Lung microvascular endothelial cell (primary cell): ENCODE data around the gene CAMKK2. TPM values are rescaled to one million over a fixed set of nuclear protein-coding genes. Genes with fewer than 3 reads are reported as not detected.
"Not testable (repeated sequence)": the region's sequence is repeated elsewhere in the genome, so short reads cannot be mapped to it uniquely, and the experiment has no call there.

Experiments
- DNase-seq, 2 donors: peaks; one replicate each; pipeline versions ENCODE4 v3.0.0 to v3.0.0-alpha.2; 2010; ENCODE audit warnings: low read depth in 2 of 2
- total RNA-seq: library from RNA; depleted of rRNA; stranded (reverse); fragments of >200 nt; gene quantifications from 2 replicates; pipeline ENCODE4 v1.2.1, GENCODE V29; 2014

CAMKK2 gene
- total RNA-seq, 1 donor from 2014 or later = 31.2 TPM

DNA sequence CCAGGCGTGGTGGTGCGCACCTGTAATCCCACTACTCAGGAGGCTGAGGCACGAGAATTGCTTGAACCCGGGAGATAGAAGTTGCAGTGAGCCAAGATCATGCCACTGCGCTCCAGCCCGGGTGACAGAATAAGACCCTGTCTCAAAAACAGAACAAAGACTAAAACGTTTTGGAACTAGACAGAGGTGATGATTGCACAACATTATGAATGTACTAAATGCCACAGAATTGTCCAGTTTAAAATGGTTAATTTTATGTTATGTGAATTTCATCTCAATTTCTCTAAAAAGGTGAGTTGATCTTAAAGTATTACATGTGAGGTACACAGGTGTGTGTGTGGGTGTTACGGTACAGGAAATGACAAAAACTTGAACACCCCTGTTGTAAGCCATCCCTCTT lies 70.1 kb downstream of the CAMKK2 start:
- DNase-seq = no peak

DNA sequence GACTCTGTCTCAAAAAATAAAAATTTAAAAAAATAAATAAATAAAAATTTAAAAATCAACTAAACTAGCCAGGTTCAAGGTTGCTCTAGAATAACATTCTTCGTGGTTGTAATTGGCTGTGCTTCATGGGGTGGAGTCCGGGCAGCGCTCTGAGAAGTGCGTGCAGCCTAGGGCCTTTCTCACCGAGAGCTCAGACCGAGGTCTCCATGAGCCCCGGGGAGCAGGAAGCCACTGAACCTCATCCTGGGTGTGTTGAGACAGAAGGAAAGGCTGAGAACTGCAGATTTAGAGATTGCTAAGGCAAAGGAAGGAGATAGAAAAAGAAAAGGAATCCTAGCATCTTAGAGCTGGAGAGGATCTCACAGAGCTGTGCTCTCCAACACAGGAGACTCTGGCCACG lies 71.9 kb downstream of the CAMKK2 start:
- no peak for DNase-seq

DNA sequence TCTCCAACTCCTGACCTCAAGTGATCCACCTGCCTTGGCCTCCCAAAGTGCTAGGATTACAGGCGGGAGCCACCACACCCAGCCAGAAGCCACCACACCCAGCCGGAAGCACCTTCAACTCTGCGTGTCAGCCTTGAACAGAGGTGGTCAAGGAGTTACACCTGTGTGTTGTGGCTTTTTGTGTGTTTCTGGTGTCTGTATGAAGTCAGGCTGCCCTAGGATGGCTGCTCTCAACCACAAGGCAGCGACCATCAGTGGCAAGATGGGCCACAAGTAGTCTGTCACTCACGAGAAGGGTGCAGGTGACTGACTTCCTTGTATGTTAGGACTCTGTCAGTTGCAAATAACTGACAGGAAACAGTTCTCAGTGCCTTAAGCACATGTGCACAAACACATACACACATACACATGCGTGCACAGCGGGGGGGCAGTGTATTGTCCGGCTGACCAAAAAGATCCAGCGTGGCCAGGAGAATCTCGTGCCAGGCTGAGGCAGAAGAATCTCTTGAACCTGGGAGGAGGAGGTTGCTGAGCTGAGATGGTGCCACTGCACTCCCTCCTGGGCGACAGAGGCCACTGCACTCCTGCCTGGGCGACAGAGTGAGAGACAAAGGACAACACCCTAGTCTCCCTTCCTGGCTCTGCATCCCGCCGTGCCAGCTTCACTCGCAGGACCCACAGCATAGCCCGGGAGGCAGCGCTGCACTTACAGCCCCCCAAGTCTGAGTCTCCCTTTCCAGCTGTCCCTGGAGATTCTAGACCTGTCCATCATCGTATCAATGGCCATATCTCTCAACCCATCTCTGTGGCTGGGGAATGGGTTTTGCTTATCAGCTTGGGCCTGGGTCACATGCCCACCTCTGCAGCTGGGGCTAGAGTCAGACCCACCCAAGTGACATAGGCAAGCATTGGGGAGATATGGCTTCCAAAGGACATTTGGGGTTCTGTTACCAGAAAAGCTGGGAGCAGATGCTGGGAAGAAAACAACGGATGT lies 72.9 kb downstream of the CAMKK2 start:
- DNase-seq = peak in 1 of 2 donors; percentile 44

DNA sequence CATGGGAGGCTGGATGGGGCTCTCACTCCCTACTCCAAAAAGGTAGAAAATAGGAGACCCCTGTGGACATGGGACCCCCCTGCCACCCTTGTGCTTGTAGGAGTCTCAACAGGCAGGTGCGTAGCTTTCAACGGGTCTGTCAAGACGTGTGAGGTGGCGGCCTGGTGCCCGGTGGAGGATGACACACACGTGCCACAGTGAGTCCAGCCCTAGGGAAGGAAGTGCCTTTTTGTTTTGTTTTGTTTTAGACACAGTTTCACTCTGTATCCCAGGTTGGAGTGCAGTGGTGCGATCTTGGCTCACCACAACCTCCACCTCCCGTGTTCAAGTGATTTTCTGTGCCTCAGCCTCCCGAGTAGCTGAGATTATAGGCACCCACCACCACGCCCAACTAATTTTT lies 73.7 kb downstream of the CAMKK2 start:
- no peak for DNase-seq

DNA sequence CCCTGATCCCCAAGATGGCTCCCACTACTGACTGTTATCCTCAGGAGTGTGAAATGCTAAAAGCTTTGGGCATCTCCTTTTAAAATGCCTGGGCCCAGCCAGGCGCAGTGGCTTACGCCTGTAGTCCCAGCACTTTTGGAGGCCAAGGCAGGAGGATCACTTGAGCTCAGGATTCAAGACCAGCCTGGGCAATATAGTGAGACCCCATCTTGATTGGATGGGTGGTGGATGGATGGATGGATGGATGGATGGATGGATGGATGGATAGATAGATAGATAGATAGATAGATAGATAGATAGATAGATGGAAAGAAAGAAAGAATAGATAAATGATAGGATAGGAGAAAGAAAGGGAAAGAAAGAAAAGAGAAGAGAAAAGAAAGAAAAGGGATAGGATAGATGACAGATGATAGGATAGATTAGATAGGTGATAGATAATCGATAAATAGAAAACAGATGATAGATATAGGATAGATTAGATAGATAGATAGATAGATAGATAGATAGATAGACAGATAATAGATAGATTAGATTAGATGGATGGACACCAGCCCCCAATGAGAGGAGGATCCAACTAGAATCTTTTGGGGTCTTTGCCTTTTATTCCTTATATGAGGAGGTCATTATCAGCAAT lies 77.0 kb downstream of the CAMKK2 start:
- no peak for DNase-seq

DNA sequence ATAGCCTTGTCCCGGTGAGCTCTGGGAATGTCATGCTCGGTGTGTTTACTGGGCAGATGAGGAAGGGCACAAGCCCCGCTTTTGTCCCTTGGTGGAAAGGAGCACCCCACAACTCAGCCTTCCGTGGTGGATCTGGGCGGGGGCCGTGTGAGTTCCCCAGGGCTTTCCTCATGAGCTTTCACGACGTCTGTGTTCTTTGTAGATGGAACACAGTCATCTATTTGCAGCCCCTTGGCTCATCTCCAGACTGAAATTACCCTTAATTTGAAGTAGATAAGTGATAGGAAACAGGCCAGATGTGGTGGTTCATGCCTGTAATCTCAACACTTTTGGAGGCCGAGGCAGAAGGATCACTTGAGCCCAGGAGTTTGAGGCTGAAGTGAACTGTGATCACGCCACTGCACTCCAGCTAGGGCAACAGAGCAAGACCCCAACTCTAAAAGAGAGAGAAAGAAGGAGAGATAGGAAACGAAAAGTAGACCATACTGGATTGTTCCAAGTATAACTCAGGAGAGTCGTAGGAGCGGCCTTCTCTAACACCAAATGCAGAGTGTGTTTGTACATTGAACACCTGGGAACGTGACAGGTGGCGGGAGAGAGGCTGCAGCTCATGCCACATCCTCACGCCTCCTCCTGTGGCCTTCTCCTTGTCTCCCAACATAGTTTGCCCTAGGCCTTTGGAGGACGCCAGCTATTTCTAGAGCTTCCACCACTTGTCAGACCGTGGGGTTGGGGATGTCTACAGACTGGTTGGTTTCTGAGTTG lies 77.7 kb downstream of the CAMKK2 start:
- DNase-seq = no peak

DNA sequence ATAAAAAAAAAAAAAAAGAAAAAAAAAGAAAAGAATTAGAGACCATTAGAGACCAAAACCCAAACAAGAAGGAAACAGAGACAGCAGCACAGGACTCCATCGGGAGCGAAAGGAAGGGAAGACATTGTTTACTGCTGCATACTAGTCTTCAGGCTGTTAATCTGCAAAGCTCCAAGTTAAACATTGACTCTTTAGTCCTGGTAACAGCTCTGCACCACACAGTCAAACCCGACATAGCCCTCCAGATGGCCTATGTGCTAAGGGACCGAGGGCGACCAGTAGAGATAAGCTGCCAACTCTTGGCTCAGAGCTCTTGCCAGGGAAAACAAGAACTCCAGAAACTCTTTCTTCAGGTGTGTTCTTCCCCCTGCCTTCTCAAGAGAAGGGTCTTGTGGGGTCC lies 78.7 kb downstream of the CAMKK2 start:
- DNase-seq = no peak

DNA sequence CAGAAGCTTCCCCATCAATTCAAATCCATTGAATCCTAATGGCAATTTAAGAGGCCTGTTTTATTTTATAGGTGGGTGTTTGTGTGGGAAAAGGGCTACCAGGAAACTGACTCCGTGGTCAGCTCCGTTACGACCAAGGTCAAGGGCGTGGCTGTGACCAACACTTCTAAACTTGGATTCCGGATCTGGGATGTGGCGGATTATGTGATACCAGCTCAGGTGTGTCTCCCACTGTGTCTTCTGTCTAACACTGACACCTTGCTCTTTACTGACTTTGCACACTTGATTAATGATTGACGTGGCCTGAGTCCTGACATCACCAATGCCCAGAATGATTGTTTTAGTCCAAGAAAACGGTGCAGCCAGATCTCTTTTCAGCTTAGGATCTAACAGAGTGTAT lies 79.4 kb downstream of the CAMKK2 start:
- DNase-seq = no peak

DNA sequence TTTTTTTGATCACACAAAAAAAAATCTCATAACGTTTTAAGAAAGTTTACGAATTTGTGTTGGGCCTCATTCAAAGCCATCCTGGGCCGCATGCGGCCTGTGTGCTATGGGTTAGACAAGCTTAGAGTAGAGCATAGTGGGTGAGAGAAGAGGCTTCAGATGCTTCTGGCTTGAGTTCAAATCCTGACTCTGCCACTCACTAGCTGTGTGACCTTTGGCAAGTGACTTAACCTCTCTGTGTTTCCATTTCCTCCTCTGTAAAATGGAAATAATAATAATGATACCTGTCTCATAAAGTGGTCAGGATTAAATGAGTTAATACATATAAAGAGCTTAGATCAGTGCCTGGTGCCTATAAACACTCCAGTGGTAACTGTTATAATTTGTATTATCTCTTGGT lies 80.4 kb downstream of the CAMKK2 start:
- peak in 1 of 2 donors; percentile 42 for DNase-seq

DNA sequence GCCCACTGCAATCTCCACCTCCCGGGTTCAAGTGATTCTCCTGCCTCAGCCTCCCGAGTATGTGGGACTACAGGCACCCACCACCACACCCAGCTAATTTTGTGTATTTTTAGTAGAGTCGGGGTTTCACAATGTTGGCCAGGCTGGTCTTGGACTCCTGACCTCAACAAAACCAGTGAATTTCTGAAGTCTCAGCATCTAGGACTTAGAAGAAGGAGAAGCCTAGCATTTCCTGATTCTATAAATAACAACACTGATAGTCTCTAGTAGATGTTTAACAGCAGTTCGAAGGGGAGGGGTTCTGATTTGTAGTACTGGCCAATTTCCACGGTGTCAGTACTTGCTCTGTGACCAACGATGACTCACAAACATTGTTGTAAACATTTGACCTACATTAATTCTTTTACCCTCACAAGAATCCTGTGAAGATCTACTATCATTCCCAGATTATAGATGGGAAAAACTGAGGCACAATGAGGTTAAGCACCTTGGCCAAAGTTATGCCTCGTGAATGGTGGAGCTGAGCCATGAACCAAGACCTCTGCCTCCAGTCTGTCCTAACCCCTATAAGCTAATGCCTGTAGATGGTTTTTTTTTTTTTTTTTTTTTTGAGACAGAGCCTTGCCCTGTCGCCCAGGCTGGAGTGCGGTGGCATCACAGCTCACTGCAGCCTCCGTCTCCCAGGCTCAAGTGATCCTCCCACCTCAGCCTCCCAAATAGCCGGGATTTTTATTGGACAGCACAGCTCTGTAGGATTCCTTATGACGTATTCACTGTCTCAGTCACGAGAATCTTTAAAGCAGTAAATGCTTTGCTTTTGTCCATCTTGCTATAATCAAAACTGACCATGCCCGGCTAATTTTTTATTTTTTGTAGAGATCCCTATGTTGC lies 81.4 kb downstream of the CAMKK2 start:
- peak; percentile 82 to 91 for DNase-seq

DNA sequence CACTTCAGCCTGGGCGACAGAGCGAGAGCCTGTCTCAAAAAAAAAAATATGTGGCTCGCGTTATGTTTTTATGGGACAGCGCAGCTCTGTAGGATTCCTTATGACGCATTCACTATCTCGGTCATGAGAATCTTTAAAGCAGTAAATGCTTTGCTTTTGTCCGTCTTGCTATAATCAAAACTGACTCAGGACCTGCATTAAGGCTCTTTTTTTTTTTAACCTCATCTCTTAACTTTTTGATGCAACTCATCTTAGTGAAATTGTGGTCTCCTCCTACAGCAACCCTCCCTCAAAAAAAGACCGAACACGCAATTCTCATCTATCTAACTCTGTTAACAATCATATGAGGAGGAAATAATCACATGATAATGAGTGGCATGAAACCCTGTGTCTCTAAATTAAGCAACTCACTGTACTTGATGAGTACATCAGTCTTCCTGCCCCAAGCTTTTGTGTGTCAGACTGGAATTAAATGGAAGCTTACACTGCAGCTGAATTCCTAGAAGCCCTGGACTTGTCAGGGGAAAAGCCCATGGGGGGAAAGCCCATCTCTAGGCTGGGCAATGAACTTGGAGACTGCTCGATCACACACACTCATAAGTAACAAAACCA lies 82.2 kb downstream of the CAMKK2 start:
- peak; percentile 61 to 69 for DNase-seq

DNA sequence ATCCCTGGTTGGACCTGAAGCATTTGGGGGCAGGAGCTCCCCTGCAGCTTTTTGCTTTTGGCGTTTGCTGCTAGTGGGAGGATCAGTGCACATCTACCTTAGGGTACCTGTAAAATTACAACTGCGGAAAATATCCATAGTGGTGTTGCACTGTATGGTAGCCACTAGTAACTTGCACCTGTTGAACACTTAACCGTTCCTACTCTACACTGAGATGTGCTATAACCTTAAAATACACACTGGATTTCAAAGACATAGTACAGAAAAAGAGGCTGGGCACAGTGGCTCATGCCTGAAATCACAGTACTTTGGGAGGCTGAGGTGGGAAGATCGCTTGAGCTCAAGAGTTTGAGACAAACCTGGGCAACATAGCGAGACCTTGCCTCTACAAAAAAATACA lies 83.6 kb downstream of the CAMKK2 start:
- no peak for DNase-seq

DNA sequence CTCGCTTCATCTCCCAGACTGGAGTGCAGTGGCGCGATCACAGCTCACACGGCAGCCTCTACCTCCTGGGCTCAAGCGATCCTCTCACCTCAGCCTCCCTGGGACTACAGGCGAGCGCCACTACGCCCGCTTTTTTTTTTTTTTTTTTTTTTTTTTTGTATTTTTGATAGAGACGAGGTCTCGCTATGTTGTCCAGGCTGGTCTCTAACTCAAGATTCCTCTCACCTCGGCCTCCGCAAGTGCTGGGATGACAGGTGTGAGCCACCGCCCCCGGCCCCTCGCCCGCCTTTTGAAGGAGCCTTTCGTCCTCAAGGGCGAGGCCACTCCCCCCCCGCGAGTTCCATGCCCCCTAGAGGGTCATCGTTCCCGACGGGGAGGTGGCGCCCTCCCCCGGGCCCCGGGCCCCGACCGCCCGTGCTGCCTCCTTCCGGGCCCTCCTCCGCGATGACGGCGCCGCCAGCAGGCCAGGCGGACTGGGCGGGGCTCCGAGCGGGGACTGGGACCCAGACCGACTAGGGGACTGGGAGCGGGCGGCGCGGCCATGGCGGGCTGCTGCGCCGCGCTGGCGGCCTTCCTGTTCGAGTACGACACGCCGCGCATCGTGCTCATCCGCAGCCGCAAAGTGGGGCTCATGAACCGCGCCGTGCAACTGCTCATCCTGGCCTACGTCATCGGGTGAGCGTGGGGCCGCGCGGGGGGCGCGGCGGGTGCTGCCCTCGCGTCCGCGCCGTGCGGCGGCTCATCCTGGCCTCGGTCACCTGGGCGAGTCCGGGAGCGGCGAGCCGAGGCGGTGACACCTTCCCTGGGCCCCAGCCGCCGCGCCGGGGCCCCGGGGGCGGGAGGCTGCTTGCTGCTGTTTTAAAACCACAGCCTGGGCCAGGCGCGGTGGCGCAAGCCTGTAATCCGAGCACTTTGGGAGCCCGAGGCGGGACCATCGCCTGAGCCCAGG lies 86.6 kb downstream of the CAMKK2 start, which contains the start of gene P2RX4:
Gene P2RX4, plus strand, starts transcription at position 506 of the 949 bp plus-strand sequence. Its CDS starts 36 bp downstream, at position 542.
- DNase-seq = peak; percentile 71 to 91

DNA sequence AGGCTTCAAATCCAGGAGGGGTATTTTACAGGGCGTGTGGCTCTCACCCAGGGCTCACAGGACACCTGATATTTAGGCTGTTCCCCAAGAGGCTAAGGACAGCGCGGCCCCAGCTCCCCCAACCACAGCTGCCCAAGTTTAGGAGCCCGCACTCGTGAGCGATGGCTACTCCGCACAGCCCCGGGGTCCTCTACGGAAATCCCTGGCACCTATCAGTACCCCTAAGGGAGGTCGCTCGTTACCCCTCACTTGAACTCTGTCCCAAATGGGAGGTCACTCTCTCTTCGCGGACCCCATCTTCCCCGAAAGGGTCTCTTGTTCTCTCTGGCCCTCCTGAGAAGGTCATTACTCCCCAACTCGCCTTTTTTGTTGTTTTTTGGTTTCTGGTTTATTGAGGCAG lies 87.3 kb downstream of the CAMKK2 start:
- no peak for DNase-seq

DNA sequence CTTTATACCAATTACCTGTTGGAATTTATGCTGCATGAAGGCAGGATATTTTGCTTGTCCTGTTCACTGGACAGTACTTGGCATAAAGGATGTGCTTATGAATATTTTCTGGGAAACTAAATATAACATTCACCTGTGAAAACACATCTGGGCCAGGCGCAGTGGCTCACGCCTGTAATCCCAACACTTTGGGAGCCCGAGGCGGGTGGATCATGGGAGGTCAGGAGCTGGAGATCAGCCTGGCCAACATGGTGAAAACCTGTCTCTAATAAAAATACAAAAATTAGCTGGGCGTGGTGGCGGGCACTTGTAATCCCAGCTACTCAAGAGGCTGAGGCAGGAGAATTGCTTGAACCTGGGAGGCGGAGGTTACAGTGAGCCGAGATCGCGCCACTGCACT lies 87.9 kb downstream of the CAMKK2 start:
- not testable (repeated sequence) for DNase-seq

DNA sequence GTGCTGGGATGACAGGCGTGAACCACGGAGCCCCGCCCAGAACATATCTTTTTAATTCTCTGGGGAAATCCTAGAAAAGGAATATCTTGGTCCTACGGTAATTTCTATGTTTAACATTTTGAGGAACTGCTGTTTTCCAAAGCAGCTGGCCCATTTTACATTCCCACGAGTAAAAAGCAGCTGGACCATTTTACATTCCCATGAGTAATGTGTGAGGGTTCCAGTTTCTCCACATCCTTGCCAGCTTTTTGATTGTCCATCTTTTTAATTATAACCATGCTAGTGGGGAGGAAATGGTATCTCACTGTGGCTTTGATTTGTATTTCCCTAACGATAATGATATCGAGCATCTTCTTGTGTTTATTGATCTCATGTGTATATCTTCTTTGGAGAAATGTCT lies 91.0 kb downstream of the CAMKK2 start:
- DNase-seq = no peak

DNA sequence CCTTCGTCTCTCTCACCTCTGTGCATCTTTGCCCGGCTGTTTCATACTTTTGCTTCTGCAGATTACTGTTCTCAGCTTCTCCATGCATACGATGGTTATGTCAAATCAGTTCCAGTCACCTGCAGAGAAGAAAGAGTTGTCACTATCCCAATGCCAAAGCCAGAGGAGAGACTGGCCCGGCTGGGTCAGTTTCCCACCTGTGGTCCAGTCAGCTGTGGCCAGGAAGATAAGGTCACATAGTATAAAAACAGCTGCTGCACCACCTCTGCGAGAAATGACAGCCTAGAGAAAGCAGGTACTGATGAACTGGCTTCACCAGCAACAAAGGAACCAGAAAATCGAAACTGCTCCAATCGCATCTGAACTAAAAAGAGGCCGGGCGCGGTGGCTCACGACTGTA lies 93.0 kb downstream of the CAMKK2 start:
- no peak for DNase-seq

DNA sequence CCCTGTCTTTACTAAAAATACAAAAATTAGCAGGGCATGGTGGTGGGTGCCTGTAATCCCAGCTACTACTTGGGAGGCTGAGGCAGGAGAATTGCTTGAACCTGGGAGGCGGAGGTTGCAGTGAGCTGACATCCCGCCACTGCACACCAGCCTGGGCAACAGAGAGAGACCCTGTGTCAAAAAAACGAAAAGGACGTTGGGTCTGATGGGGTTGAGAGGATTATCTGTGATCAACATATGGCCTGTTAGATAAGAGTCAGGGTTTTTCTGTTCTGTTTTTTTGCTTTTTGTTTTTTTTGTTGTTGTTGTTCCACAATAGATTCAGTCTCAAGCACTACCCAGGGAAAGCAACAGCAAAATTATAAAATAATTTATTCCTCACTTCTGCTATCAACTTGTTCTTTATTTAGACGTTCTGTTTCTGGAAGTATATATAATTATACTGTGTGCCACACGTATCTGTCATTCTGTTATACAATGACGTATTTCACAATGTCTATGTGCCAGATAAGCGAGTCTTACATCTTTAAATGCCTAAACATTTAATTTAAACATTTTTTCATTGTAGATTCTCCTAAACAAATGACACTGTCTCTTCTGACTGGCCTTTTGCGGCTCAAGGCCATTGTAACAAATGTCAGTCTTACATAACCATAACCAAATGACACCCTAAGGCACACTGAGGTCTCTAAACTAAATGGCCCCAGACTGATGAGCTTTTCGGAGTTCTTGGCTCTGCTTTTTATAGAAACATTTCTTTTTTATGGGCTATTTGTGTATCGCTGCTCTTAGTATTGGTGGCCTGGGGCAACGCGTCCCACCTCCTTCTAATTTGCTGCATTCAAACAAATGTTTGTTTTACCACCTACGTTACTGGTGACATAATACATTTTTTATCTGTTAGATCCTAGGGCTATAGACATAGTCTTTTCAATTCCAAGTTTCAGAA lies 93.8 kb downstream of the CAMKK2 start:
- no peak for DNase-seq
